Smooth muscle cell (in vitro differentiated cells): ENCODE measurements around the gene DNLZ. TPM values are rescaled to one million over a fixed set of nuclear protein-coding genes. Genes with fewer than 3 reads are reported as not detected.

Source experiments
- DNase-seq: peaks from one replicate; lab custom pipeline; 2025; ENCODE audit not compliant: unreplicated experiment; lab: John Stamatoyannopoulos, UW
- H2AFZ ChIP-seq: fragments of 200-600 bp; sonication (generic); 2 replicates; pipeline ENCODE4 v1.6.0; 2016; ENCODE audit warnings: antibody characterized with exemption, low read depth, mild to moderate bottlenecking
- H3F3A ChIP-seq: fragments of 200-600 bp; sonication (generic); 2 replicates; pipeline ENCODE4 v1.6.0; 2017; ENCODE audit warnings: antibody characterized with exemption, low read depth
- H3K27ac ChIP-seq: fragments of 200-600 bp; sonication (generic); 2 replicates; pipeline ENCODE4 v1.5.1; 2016; ENCODE audit warnings: low read depth, mild to moderate bottlenecking
- H3K27me3 ChIP-seq: fragments of 200-600 bp; sonication (generic); 2 replicates; pipeline ENCODE4 v1.6.1; 2016; ENCODE audit warnings: low read depth, mild to moderate bottlenecking
- H3K36me3 ChIP-seq: fragments of 200-600 bp; sonication (generic); 2 replicates; pipeline ENCODE4 v1.5.1; 2016; ENCODE audit warnings: low read depth
- H3K4me1 ChIP-seq: fragments of 200-600 bp; sonication (generic); 2 replicates; pipeline ENCODE4 v1.5.1; 2016; ENCODE audit warnings: low read depth
- H3K4me2 ChIP-seq: fragments of 200-600 bp; sonication (generic); 2 replicates; pipeline ENCODE4 v1.6.0; 2016; ENCODE audit warnings: mild to moderate bottlenecking
- H3K4me3 ChIP-seq: fragments of 200-600 bp; sonication (generic); 2 replicates; pipeline ENCODE4 v1.5.1; 2016; ENCODE audit warnings: mild to moderate bottlenecking
- H3K79me2 ChIP-seq: fragments of 200-600 bp; sonication (generic); 2 replicates; pipeline ENCODE4 v1.6.0; 2016; ENCODE audit warnings: low read depth, mild to moderate bottlenecking
- H3K9ac ChIP-seq: fragments of 200-600 bp; sonication (generic); 2 replicates; pipeline ENCODE4 v1.6.0; 2016; ENCODE audit warnings: low read depth
- H3K9me3 ChIP-seq: fragments of 200-600 bp; sonication (generic); replicated peaks from 2 replicates; pipeline ENCODE4 v1.5.1; 2016; ENCODE audit warnings: low read depth
- H4K20me1 ChIP-seq: fragments of 200-600 bp; sonication (generic); 2 replicates; pipeline ENCODE4 v1.6.0; 2016; ENCODE audit warnings: low read depth
- CTCF ChIP-seq: fragments of 200-600 bp; sonication (generic); IDR thresholded peaks from 2 replicates; pipeline ENCODE4 v1.5.1; 2017; ENCODE audit warnings: borderline replicate concordance, mild to moderate bottlenecking, antibody characterized with exemption; ENCODE audit not compliant: insufficient read depth, poor library complexity, severe bottlenecking
- WGBS: methylation state at CpG from one replicate; pipeline ENCODE4 v1.1.7; 2016; ENCODE audit warnings: low lambda C conversion rate; 5-methylcytosine and 5-hydroxymethylcytosine counted together
- polyA plus RNA-seq: library from polyadenylated mRNA; unstranded; fragments of >200 nt; fragmentation: Nextera tagmentation; extraction: Ambion mirVana; gene quantifications from 2 replicates; pipeline ENCODE4 v1.2.1, GENCODE V29; 2016
- total RNA-seq: library from RNA; depleted of rRNA; stranded (reverse); fragments of >200 nt; gene quantifications from 2 replicates; pipeline ENCODE4 v1.2.3, GENCODE V29; 2014

The DNLZ gene
- total and polyA plus RNA-seq, 2 experiments from 2014 or later: 19.0 to 31.5 TPM

GRCh38 chr9:136349546-136349945, 14.0 kb downstream of the DNLZ start:
- no peak overlapping the region for H3K27ac ChIP-seq
- no peak for TF ChIP-seq CTCF
- H3K4me1 ChIP-seq: peaks cover 9% of the 10 kb centered on the region
- no peak overlapping the region for H3K4me2 ChIP-seq
- no peaks in the 10 kb centered on the region for H3K27me3 ChIP-seq
- peaks cover 33% of the 10 kb centered on the region for H4K20me1 ChIP-seq
- 94% methylated on average over 24 of the region's 24 CpGs for WGBS
- H3K79me2 ChIP-seq: no peaks in the 10 kb centered on the region
- no peak for DNase-seq
- no peak overlapping the region for H2AFZ ChIP-seq
- no peak overlapping the region for H3K9ac ChIP-seq
- H3K36me3 ChIP-seq: no peaks in the 10 kb centered on the region
- H3F3A ChIP-seq: no peaks in the 10 kb centered on the region
- no peaks in the 10 kb centered on the region for H3K9me3 ChIP-seq
- no peak overlapping the region for H3K4me3 ChIP-seq

DNA sequence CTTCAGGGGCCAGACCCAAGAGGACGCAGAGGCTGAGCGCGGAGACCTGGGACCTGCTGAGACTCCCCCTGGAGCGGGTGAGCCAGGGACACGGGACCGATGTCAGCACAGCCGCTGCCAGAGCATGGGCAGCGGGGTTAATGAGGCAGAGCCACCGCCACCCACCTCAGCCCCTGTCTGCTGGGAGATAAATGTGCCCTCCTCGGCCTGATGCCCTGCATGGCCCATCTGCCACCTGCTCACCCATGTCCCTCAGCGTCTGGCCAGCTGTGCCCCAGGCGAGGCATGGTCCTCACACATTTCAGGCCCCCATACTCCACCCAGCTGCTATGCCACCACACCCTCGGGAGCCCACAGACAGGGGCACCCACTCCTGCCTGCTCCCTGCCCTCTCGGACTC, 14.9 kb downstream of the DNLZ start:
- Histone ChIP-seq H4K20me1 (peaks cover 33% of the 10 kb centered on the region), H3K4me2 (no peak overlapping the region), H3K4me3 (no peak overlapping the region), H3K9me3 (no peaks in the 10 kb centered on the region), H3K79me2 (no peaks in the 10 kb centered on the region), H3K27me3 (no peaks in the 10 kb centered on the region), H3K9ac (no peak overlapping the region), H2AFZ (no peak overlapping the region), H3K36me3 (no peaks in the 10 kb centered on the region), H3K27ac (no peak overlapping the region), H3K4me1 (peaks cover 9% of the 10 kb centered on the region), H3F3A (no peaks in the 10 kb centered on the region)
- DNase-seq: no peak
- TF ChIP-seq CTCF: no peak
- 97% methylated on average over 13 of the region's 14 CpGs for WGBS

- Histone ChIP-seq H3K27me3 (no peaks in the 10 kb centered on the region), H3K4me2 (no peak overlapping the region), H3K9me3 (no peaks in the 10 kb centered on the region), H3K36me3 (no peaks in the 10 kb centered on the region), H4K20me1 (peaks cover 35% of the 10 kb centered on the region), H3F3A (no peaks in the 10 kb centered on the region), H3K4me1 (peaks cover 13% of the 10 kb centered on the region), H3K4me3 (no peak overlapping the region), H2AFZ (no peak overlapping the region), H3K79me2 (no peaks in the 10 kb centered on the region), H3K27ac (no peak overlapping the region), H3K9ac (no peak overlapping the region)
- WGBS: 93% methylated on average over 34 of the region's 34 CpGs
- DNase-seq: no peak
- TF ChIP-seq CTCF: no peak
These were observed 15.9 kb downstream of the DNLZ start for GRCh38 chr9:136347472-136348256.
